DND-41 (cell line): ENCODE data around the gene ADGRG7.

ENCODE experiments used
- EZH2 ChIP-seq: IDR thresholded peaks from 3 replicates; pipeline ENCODE4 v1.6.1; 2012; ENCODE audit warnings: borderline replicate concordance, low read depth, mild to moderate bottlenecking, moderate library complexity, low read length, inconsistent platforms; ENCODE audit not compliant: severe bottlenecking
- TF ChIP-seq, protein P1 (sequence below): IDR thresholded peaks from 2 replicates; pipeline ENCODE4 v1.5.1; 2012; ENCODE audit warnings: borderline replicate concordance, low read length, moderate library complexity, mild to moderate bottlenecking; ENCODE audit not compliant: poor library complexity, severe bottlenecking; ENCODE audit errors: extremely low read depth

DNA sequence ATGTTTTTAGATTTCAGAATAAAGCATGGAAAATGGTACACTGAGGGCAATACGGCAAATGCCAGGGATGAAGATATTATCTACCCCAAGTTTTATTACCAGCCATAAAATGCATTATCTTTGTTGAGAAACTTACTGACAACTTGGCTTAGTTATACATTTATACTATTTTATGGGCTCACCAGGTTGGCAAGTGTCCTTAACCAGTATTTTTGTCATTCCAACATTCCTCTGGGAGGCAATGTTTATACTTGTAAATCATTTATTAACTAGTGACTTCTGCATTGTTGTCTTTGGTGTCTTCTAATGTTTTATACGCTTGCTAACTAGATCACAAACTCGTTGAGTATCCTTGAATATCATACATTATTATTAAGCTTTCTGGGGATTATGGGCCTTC lies 18.0 kb upstream of the ADGRG7 start:
- TF ChIP-seq, protein P1, sequence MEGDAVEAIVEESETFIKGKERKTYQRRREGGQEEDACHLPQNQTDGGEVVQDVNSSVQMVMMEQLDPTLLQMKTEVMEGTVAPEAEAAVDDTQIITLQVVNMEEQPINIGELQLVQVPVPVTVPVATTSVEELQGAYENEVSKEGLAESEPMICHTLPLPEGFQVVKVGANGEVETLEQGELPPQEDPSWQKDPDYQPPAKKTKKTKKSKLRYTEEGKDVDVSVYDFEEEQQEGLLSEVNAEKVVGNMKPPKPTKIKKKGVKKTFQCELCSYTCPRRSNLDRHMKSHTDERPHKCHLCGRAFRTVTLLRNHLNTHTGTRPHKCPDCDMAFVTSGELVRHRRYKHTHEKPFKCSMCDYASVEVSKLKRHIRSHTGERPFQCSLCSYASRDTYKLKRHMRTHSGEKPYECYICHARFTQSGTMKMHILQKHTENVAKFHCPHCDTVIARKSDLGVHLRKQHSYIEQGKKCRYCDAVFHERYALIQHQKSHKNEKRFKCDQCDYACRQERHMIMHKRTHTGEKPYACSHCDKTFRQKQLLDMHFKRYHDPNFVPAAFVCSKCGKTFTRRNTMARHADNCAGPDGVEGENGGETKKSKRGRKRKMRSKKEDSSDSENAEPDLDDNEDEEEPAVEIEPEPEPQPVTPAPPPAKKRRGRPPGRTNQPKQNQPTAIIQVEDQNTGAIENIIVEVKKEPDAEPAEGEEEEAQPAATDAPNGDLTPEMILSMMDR, result no peak
- TF ChIP-seq EZH2, result no peak
